ENCODE measurements around the gene NUMB.

- TF ChIP-seq CTCF (IDR thresholded peaks at IDR 0.05; ENCODE audit: poor library complexity, severe bottlenecking), result no peak
- TF ChIP-seq SMC3 (conservative IDR thresholded peaks at IDR 0.05; ENCODE audit: poor library complexity), result no peak
- no peak for TF ChIP-seq POLR2AphosphoS5 (IDR thresholded peaks at IDR 0.05)
- TF ChIP-seq EZH2 (IDR thresholded peaks at IDR 0.05; ENCODE audit: borderline replicate concordance, insufficient read depth, low read length, poor library complexity, severe bottlenecking), result no peak
- TF ChIP-seq TAF1 (IDR thresholded peaks at IDR 0.05; ENCODE audit: low read depth), result no peak
- no peak for TF ChIP-seq EP300 (conservative IDR thresholded peaks at IDR 0.05; ENCODE audit: poor library complexity, severe bottlenecking)
- no peak for TF ChIP-seq RAD21 (conservative IDR thresholded peaks at IDR 0.05)
- TF ChIP-seq MXI1 (conservative IDR thresholded peaks at IDR 0.05; ENCODE audit: poor library complexity, severe bottlenecking), result no peak
- TF ChIP-seq REST (IDR thresholded peaks at IDR 0.05; ENCODE audit: borderline replicate concordance), result no peak
Measured at GRCh38 chr14:73253323-73253610, 205.1 kb downstream of the NUMB start.
